Transverse colon (tissue), 3 donors: ENCODE results near the gene PNKD.

Source experiments
- EP300 ChIP-seq: sonication (generic); formaldehyde crosslinking; IDR thresholded peaks from one replicate; pipeline ENCODE4 v1.6.1; 2017; ENCODE audit warnings: antibody characterized with exemption, low read depth
- TF ChIP-seq, protein P1 (sequence below), 5 experiments: fragments of 200-600 bp in 3 of 5; fragments of 450-650 bp in 2 of 5; sonication (generic) in 3 of 5; IDR thresholded peaks; 1 replicate in 2 of 5; 2 replicates in 3 of 5; pipeline ENCODE4 v1.5.1; 2016 to 2017; ENCODE audit warnings: antibody characterized with exemption in 5 of 5, inconsistent platforms in 3 of 5, mild to moderate bottlenecking in 2 of 5, moderate library complexity in 1 of 5

DNA sequence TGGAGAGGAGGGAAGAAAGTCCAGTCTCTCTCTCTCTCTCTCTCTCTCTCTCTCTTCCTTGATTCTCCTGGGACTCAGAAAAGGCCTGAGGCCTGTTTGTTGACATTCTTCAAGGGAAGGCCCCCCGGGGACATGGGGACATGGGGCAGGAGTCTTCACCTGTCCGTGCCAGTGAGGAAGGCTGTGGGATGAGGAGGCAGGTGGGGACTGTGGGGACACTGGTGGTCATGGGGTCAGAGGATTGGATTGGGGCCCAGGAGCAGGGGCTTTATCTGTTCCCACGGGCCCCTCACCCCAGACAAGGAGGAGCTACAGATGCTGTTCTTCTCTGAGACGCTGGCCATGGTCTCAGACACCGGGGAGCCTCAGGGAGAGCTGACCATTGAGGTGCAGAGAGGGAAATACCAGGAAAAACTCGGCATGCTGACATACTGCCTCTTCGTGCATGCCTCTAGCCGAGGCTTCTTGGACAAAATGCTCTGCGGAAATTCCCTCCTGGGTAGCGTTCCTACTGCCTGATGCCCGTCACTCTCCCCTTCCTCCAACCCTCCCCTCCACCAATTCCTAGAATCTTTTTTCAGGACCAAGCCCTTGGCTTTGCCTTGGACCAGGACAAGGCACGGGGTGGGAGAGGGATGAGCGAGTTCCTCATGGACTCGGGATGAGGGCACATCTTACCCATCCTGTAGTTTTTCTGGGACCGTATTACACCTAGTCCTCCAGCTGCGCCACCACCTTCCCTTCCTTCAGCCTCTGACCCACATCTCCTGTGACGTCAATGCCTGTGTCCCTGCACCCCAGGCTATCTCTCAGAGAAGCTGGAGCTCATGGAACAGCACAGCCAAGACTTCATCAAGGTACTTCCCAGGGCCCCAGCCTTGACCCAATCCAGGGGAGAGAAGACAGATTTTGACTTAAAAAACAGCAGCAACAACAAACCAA, 87.2 kb downstream of the PNKD start:
- TF ChIP-seq, protein P1, sequence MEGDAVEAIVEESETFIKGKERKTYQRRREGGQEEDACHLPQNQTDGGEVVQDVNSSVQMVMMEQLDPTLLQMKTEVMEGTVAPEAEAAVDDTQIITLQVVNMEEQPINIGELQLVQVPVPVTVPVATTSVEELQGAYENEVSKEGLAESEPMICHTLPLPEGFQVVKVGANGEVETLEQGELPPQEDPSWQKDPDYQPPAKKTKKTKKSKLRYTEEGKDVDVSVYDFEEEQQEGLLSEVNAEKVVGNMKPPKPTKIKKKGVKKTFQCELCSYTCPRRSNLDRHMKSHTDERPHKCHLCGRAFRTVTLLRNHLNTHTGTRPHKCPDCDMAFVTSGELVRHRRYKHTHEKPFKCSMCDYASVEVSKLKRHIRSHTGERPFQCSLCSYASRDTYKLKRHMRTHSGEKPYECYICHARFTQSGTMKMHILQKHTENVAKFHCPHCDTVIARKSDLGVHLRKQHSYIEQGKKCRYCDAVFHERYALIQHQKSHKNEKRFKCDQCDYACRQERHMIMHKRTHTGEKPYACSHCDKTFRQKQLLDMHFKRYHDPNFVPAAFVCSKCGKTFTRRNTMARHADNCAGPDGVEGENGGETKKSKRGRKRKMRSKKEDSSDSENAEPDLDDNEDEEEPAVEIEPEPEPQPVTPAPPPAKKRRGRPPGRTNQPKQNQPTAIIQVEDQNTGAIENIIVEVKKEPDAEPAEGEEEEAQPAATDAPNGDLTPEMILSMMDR (IDR thresholded peaks at IDR 0.05): no peak
- TF ChIP-seq EP300: no peak
